Mucosa of descending colon (tissue), 3 donors: ENCODE measurements around the gene LLGL2. TPM values are rescaled to one million over a fixed set of nuclear protein-coding genes. Genes with fewer than 3 reads are reported as not detected.
"Not testable (repeated sequence)": the region's sequence is repeated elsewhere in the genome, so short reads cannot be mapped to it uniquely, and the experiment has no call there.

ENCODE experiments used
- ATAC-seq: fragments of 200-7000 bp; cut with Tn5 transposase; one replicate; pipeline ENCODE4 v1.9.1; 2020; ENCODE audit warnings: mild to moderate bottlenecking, moderate library complexity
- DNase-seq, 3 donors: peaks; one replicate each; pipeline ENCODE4 v3.0.0-alpha.2; 2020
- H3K36me3 ChIP-seq: fragments of 200-600 bp; one replicate; pipeline ENCODE4 v1.8.0; 2021; ENCODE audit warnings: low read depth, mild to moderate bottlenecking
- H3K4me1 ChIP-seq: fragments of 200-600 bp; one replicate; pipeline ENCODE4 v1.8.0; 2021; ENCODE audit warnings: low read depth, mild to moderate bottlenecking
- H3K4me3 ChIP-seq: fragments of 200-600 bp; one replicate; pipeline ENCODE4 v1.8.0; 2021; ENCODE audit warnings: mild to moderate bottlenecking
- H3K9me3 ChIP-seq: fragments of 200-600 bp; one replicate; pipeline ENCODE4 v1.8.0; 2021; ENCODE audit warnings: mild to moderate bottlenecking
- intact Hi-C, 2 donors: fragments of 100-400 bp; cut with DNase I in 1 of 2; cut with micrococcal nuclease in 1 of 2; formaldehyde crosslinking; loops; one replicate each; pipeline versions ENCODE4 v1.11.0 to v1.11.1; 2022; cut with DNase I, micrococcal nuclease
- total RNA-seq, 3 donors: library from RNA; stranded (reverse); fragmentation: NEBNext Ultra II Directional in 2 of 3; extraction: Animal tissue kit (Norgen Biotek cat#: 25700) in 2 of 3; gene quantifications; one replicate each; pipeline versions ENCODE4 v1.2.1 to v1.2.4, GENCODE V29; 2021 to 2023
- TF ChIP-seq, protein P1 (sequence below): fragments of 200-600 bp; IDR thresholded peaks from one replicate; pipeline ENCODE4 v1.8.0; 2022; ENCODE audit warnings: antibody characterized with exemption, mild to moderate bottlenecking
- donor health status: DM: no; HTN: no; CAD: no; lungs with moderate emphysema.
- donor health status: DM: no; HTN: no; CAD: no.
- donor health status: DM: no; HTN: yes; CAD: no.

Gene LLGL2
- total RNA-seq, 3 donors from 2014 or later = 269 to 590 (median 405) TPM

- intact Hi-C loops = no loop called here
- H3K4me3 ChIP-seq = no peak overlapping the region
- H3K36me3 ChIP-seq = no peaks in the 10 kb centered on the region
- ATAC-seq (no peak), DNase-seq (no peak)
- H3K9me3 ChIP-seq = no peaks in the 10 kb centered on the region
- TF ChIP-seq, protein P1, sequence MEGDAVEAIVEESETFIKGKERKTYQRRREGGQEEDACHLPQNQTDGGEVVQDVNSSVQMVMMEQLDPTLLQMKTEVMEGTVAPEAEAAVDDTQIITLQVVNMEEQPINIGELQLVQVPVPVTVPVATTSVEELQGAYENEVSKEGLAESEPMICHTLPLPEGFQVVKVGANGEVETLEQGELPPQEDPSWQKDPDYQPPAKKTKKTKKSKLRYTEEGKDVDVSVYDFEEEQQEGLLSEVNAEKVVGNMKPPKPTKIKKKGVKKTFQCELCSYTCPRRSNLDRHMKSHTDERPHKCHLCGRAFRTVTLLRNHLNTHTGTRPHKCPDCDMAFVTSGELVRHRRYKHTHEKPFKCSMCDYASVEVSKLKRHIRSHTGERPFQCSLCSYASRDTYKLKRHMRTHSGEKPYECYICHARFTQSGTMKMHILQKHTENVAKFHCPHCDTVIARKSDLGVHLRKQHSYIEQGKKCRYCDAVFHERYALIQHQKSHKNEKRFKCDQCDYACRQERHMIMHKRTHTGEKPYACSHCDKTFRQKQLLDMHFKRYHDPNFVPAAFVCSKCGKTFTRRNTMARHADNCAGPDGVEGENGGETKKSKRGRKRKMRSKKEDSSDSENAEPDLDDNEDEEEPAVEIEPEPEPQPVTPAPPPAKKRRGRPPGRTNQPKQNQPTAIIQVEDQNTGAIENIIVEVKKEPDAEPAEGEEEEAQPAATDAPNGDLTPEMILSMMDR = no peak
- H3K4me1 ChIP-seq = peaks cover 17% of the 10 kb centered on the region
These were observed 66.3 kb downstream of the LLGL2 start for GRCh38 chr17:75591722-75592302.

GRCh38 chr17:75592348-75593020 lies 67.0 kb downstream of the LLGL2 start:
- DNase-seq (peak in 1 of 3 donors; percentile 55), ATAC-seq (no peak)
- Histone ChIP-seq H3K4me3 (no peak overlapping the region), H3K4me1 (peaks cover 11% of the 10 kb centered on the region), H3K9me3 (no peaks in the 10 kb centered on the region), H3K36me3 (no peaks in the 10 kb centered on the region)
- TF ChIP-seq, protein P1 = no peak
- intact Hi-C loops = no loop called here

DNA sequence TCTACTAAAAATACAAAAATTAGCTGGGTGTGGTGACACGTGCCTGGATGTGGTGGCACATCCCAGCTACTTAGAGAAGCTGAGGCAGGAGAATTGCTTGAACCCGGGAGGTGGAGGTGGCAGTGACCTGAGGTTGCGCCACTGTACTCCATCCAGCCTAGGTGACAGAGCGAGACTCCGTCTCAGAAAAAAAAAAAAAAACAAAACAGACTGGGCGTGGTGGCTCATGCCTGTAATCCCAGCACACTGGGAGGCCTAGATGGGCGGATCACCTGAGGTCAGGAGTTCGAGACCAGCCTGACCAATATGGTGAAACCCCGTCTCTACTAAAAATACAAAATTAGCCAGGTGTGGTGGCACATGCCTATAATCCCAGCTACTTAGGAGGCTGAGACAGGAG lies 67.9 kb downstream of the LLGL2 start:
- H3K4me3 ChIP-seq, intact Hi-C loops, ATAC-seq: not testable (repeated sequence)

GRCh38 chr17:75594499-75595283 lies 69.2 kb downstream of the LLGL2 start:
- ATAC-seq (peak; percentile 30), DNase-seq (peak in 1 of 3 donors; percentile 47)
- TF ChIP-seq, protein P1 = no peak
- Histone ChIP-seq H3K4me3 (no peak overlapping the region), H3K4me1 (peaks cover 2% of the 10 kb centered on the region), H3K9me3 (no peaks in the 10 kb centered on the region), H3K36me3 (no peaks in the 10 kb centered on the region)
- intact Hi-C loops = no loop called here

More for the DNA sequence above, 67.9 kb downstream of the LLGL2 start:
- H3K36me3 ChIP-seq, H3K9me3 ChIP-seq, H3K4me1 ChIP-seq, DNase-seq: not testable (repeated sequence)

- intact Hi-C loops = no loop called here
- Histone ChIP-seq H3K4me1 (no peaks in the 10 kb centered on the region), H3K36me3 (no peaks in the 10 kb centered on the region), H3K4me3 (no peak overlapping the region), H3K9me3 (no peaks in the 10 kb centered on the region)
- ATAC-seq (no peak), DNase-seq (no peak)
- TF ChIP-seq, protein P1 = no peak
These were observed 69.9 kb downstream of the LLGL2 start for GRCh38 chr17:75595284-75595919.
